Measurements from ENCODE around the gene TSPAN9.

The TSPAN9 gene

GRCh38 chr12:3277306-3277943 is 200.2 kb downstream of the TSPAN9 start:
- no peaks in the 10 kb centered on the region for H3K36me3 Mint-ChIP-seq
- H3K4me3 Mint-ChIP-seq = no peak overlapping the region
- H3K27me3 Mint-ChIP-seq = no peaks in the 10 kb centered on the region
- no peak overlapping the region for H3K27ac Mint-ChIP-seq
- no peaks in the 10 kb centered on the region for H3K9me3 Mint-ChIP-seq
- H3K4me1 Mint-ChIP-seq = peaks cover 3% of the 10 kb centered on the region

- H3K27ac Mint-ChIP-seq = no peak overlapping the region
- peaks cover 3% of the 10 kb centered on the region for H3K4me1 Mint-ChIP-seq
- H3K9me3 Mint-ChIP-seq = no peaks in the 10 kb centered on the region
These were observed 201.7 kb downstream of the TSPAN9 start for GRCh38 chr12:3278681-3279414.

GRCh38 chr12:3279415-3279780 is 202.2 kb downstream of the TSPAN9 start:
- Mint-ChIP-seq H3K27me3 (no peaks in the 10 kb centered on the region), H3K27ac (no peak overlapping the region), H3K36me3 (no peaks in the 10 kb centered on the region), H3K4me3 (no peak overlapping the region), H3K9me3 (no peaks in the 10 kb centered on the region), H3K4me1 (peaks cover 3% of the 10 kb centered on the region)

More at GRCh38 chr12:3278681-3279414, 201.7 kb downstream of the TSPAN9 start:
- no peaks in the 10 kb centered on the region for H3K36me3 Mint-ChIP-seq
- H3K27me3 Mint-ChIP-seq = no peaks in the 10 kb centered on the region
- H3K4me3 Mint-ChIP-seq = no peak overlapping the region

- Mint-ChIP-seq H3K9me3 (no peaks in the 10 kb centered on the region), H3K36me3 (no peaks in the 10 kb centered on the region), H3K4me3 (no peak overlapping the region), H3K4me1 (peaks cover under 1% of the 10 kb centered on the region), H3K27me3 (no peaks in the 10 kb centered on the region), H3K27ac (no peak overlapping the region)
These were observed 202.7 kb downstream of the TSPAN9 start for GRCh38 chr12:3279832-3280231.

- H3K27me3 Mint-ChIP-seq = no peaks in the 10 kb centered on the region
These were observed 203.8 kb downstream of the TSPAN9 start for GRCh38 chr12:3280967-3281366.

GRCh38 chr12:3281588-3282383 is 204.6 kb downstream of the TSPAN9 start:
- Mint-ChIP-seq H3K4me3 (no peak overlapping the region), H3K4me1 (no peaks in the 10 kb centered on the region), H3K36me3 (no peaks in the 10 kb centered on the region), H3K27ac (no peak overlapping the region), H3K27me3 (no peaks in the 10 kb centered on the region), H3K9me3 (no peaks in the 10 kb centered on the region)

More at GRCh38 chr12:3280967-3281366, 203.8 kb downstream of the TSPAN9 start:
- Mint-ChIP-seq H3K4me1 (no peaks in the 10 kb centered on the region), H3K4me3 (no peak overlapping the region), H3K36me3 (no peaks in the 10 kb centered on the region), H3K9me3 (no peaks in the 10 kb centered on the region), H3K27ac (no peak overlapping the region)

GRCh38 chr12:3282384-3282670 is 205.1 kb downstream of the TSPAN9 start:
- no peak overlapping the region for H3K4me3 Mint-ChIP-seq
- no peaks in the 10 kb centered on the region for H3K27me3 Mint-ChIP-seq
- H3K36me3 Mint-ChIP-seq = no peaks in the 10 kb centered on the region
- no peaks in the 10 kb centered on the region for H3K9me3 Mint-ChIP-seq
- H3K27ac Mint-ChIP-seq = no peak overlapping the region
- no peaks in the 10 kb centered on the region for H3K4me1 Mint-ChIP-seq

GRCh38 chr12:3283137-3283680 is 206.0 kb downstream of the TSPAN9 start:
- H3K27me3 Mint-ChIP-seq = no peaks in the 10 kb centered on the region
- H3K9me3 Mint-ChIP-seq = no peaks in the 10 kb centered on the region
- no peaks in the 10 kb centered on the region for H3K4me1 Mint-ChIP-seq
- no peaks in the 10 kb centered on the region for H3K36me3 Mint-ChIP-seq
- H3K4me3 Mint-ChIP-seq = no peak overlapping the region
- H3K27ac Mint-ChIP-seq = no peak overlapping the region

- no peaks in the 10 kb centered on the region for H3K27me3 Mint-ChIP-seq
- no peaks in the 10 kb centered on the region for H3K4me1 Mint-ChIP-seq
- H3K4me3 Mint-ChIP-seq = no peak overlapping the region
- H3K9me3 Mint-ChIP-seq = no peaks in the 10 kb centered on the region
- no peak overlapping the region for H3K27ac Mint-ChIP-seq
- no peaks in the 10 kb centered on the region for H3K36me3 Mint-ChIP-seq
These were observed 207.2 kb downstream of the TSPAN9 start for GRCh38 chr12:3284405-3284804.

GRCh38 chr12:3285570-3285969 is 208.4 kb downstream of the TSPAN9 start:
- peaks cover under 1% of the 10 kb centered on the region for H3K27me3 Mint-ChIP-seq
- H3K9me3 Mint-ChIP-seq = no peaks in the 10 kb centered on the region
- H3K27ac Mint-ChIP-seq = peak overlapping the region; percentile 68
- no peaks in the 10 kb centered on the region for H3K36me3 Mint-ChIP-seq
- no peaks in the 10 kb centered on the region for H3K4me1 Mint-ChIP-seq
- no peak overlapping the region for H3K4me3 Mint-ChIP-seq

- Mint-ChIP-seq H3K4me3 (no peak overlapping the region), H3K36me3 (no peaks in the 10 kb centered on the region)
These were observed 211.5 kb downstream of the TSPAN9 start for GRCh38 chr12:3288690-3289089.

GRCh38 chr12:3289702-3290101 is 212.5 kb downstream of the TSPAN9 start:
- Mint-ChIP-seq H3K27ac (no peak overlapping the region), H3K36me3 (no peaks in the 10 kb centered on the region), H3K4me1 (no peaks in the 10 kb centered on the region), H3K9me3 (no peaks in the 10 kb centered on the region), H3K27me3 (peaks cover 2% of the 10 kb centered on the region), H3K4me3 (no peak overlapping the region)

More at GRCh38 chr12:3288690-3289089, 211.5 kb downstream of the TSPAN9 start:
- Mint-ChIP-seq H3K27me3 (peaks cover 2% of the 10 kb centered on the region), H3K9me3 (no peaks in the 10 kb centered on the region), H3K27ac (peak overlapping the region; percentile 42), H3K4me1 (no peaks in the 10 kb centered on the region)

GRCh38 chr12:3291939-3292338 is 214.8 kb downstream of the TSPAN9 start:
- Mint-ChIP-seq H3K9me3 (no peaks in the 10 kb centered on the region), H3K27me3 (peaks cover 2% of the 10 kb centered on the region), H3K36me3 (no peaks in the 10 kb centered on the region), H3K4me3 (no peak overlapping the region), H3K27ac (no peak overlapping the region), H3K4me1 (no peaks in the 10 kb centered on the region)

- no peaks in the 10 kb centered on the region for H3K36me3 Mint-ChIP-seq
- no peak overlapping the region for H3K27ac Mint-ChIP-seq
- no peaks in the 10 kb centered on the region for H3K9me3 Mint-ChIP-seq
- peaks cover 2% of the 10 kb centered on the region for H3K27me3 Mint-ChIP-seq
- no peak overlapping the region for H3K4me3 Mint-ChIP-seq
- H3K4me1 Mint-ChIP-seq = no peaks in the 10 kb centered on the region
These were observed 215.7 kb downstream of the TSPAN9 start for GRCh38 chr12:3292677-3293412.

GRCh38 chr12:3293446-3294161 is 216.4 kb downstream of the TSPAN9 start:
- Mint-ChIP-seq H3K4me3 (no peak overlapping the region), H3K27ac (no peak overlapping the region), H3K27me3 (peaks cover 2% of the 10 kb centered on the region), H3K36me3 (no peaks in the 10 kb centered on the region), H3K4me1 (no peaks in the 10 kb centered on the region), H3K9me3 (no peaks in the 10 kb centered on the region)
